CD1c-positive myeloid dendritic cell (primary cell): Measurements from ENCODE around the gene LHX8.

Experiments used
- DNase-seq: peaks from one replicate; pipeline ENCODE4 v3.0.0-alpha.2; 2016; ENCODE audit errors: extremely low spot score

Gene LHX8

DNA sequence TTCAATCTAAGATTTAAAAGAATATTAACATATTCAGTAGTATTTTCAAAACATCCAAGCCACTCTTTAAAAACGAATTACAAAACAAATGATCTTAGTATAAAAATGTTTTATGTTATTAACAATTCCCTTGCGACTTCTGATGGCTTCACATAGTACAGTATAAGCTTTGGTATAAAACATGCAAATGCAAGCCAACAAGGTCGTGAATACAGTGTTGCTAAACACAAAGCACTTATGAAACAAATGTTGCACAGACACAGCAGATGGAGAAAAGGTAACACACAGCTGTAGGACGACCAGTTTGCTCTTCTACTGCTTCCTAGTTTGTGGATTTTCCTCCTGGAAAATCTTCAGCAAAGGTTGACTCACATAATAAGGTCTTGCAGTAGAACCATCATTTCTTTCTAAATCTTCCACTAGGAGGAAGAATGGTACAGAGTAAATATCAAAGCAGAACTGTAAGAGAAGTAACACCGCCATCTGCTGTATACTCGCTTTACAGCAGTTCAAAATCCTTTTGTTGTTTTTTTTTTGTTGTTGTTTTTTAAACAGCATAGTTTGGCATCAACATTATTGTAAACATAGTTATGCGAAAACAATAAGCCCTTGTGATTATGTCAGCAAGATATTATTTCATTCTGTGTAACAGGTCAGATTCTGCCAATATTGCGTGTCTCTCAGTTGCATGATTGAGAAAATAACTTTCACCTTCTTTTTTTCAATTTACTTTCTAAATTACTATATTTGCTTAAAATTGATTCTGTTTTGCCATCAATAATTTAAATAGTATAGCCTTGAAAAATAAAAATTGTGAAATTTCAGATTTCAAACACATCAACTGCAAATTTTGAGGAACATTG, 69.5 kb downstream of the LHX8 start:
- DNase-seq: peak; percentile 24

- no peak for DNase-seq
Observed at GRCh38 chr1:75208862-75209261, 74.7 kb downstream of the LHX8 start.
